Measurements from ENCODE around the gene MKLN1.

Gene MKLN1

GRCh38 chr7:131289051-131289450 lies 38.6 kb upstream of the MKLN1 start:
- ChIA-PET POLR2A (no interaction called here), CTCF (interaction anchor here (1.0 kb wide), 1 partner anchor 10 kb away, joined by 3 read pairs; no protein-coding TSS in a partner anchor)
- no peak for TF ChIP-seq CTCF (IDR thresholded peaks at IDR 0.05; ENCODE audit: control extremely low read depth, extremely low read depth, low read depth, missing control alignments)
- DNase-seq (ENCODE audit: extremely low spot score): no peak

- DNase-seq (ENCODE audit: extremely low spot score): no peak
- ChIA-PET CTCF (interaction anchor here (0.8 to 2.6 kb wide), 11 partner anchors 9 to 395 kb away, joined by 3 to 16 read pairs (median 3); no protein-coding TSS in a partner anchor), POLR2A (no interaction called here)
- no peak for TF ChIP-seq CTCF (IDR thresholded peaks at IDR 0.05; ENCODE audit: control extremely low read depth, extremely low read depth, low read depth, missing control alignments)
Observed at GRCh38 chr7:131292141-131292905, 35.4 kb upstream of the MKLN1 start.

- ChIA-PET POLR2A (no interaction called here), CTCF (interaction anchor here (0.9 to 2.6 kb wide), 8 partner anchors 9 to 396 kb away, joined by 3 to 16 read pairs (median 3); no protein-coding TSS in a partner anchor)
- no peak for DNase-seq (ENCODE audit: extremely low spot score)
- no peak for TF ChIP-seq CTCF (IDR thresholded peaks at IDR 0.05; ENCODE audit: control extremely low read depth, extremely low read depth, low read depth, missing control alignments)
Observed at GRCh38 chr7:131293018-131293417, 34.7 kb upstream of the MKLN1 start.

- ChIA-PET POLR2A (interaction anchor here (0.6 kb wide), 1 partner anchor 178 kb away, joined by 4 read pairs; no protein-coding TSS in a partner anchor), CTCF (interaction anchor here (1.3 to 2.6 kb wide), 3 partner anchors 8 to 313 kb away, joined by 3 to 16 read pairs (median 4); no protein-coding TSS in a partner anchor)
- no peak for TF ChIP-seq CTCF (IDR thresholded peaks at IDR 0.05; ENCODE audit: control extremely low read depth, extremely low read depth, low read depth, missing control alignments)
- no peak for DNase-seq (ENCODE audit: extremely low spot score)
Observed at GRCh38 chr7:131294553-131294952, 33.1 kb upstream of the MKLN1 start.

GRCh38 chr7:131298608-131298992 lies 29.1 kb upstream of the MKLN1 start:
- ChIA-PET POLR2A (no interaction called here), CTCF (interaction anchor here (1.0 to 1.3 kb wide), 3 partner anchors 9 to 25 kb away, joined by 3 read pairs; no protein-coding TSS in a partner anchor)
- TF ChIP-seq CTCF (IDR thresholded peaks at IDR 0.05; ENCODE audit: control extremely low read depth, extremely low read depth, low read depth, missing control alignments): no peak
- no peak for DNase-seq (ENCODE audit: extremely low spot score)

- no peak for TF ChIP-seq CTCF (IDR thresholded peaks at IDR 0.05; ENCODE audit: control extremely low read depth, extremely low read depth, low read depth, missing control alignments)
- DNase-seq (ENCODE audit: extremely low spot score): no peak
- POLR2A ChIA-PET: no interaction called here
- CTCF ChIA-PET: interaction anchor here (1.0 to 1.3 kb wide), 3 partner anchors 10 to 25 kb away, joined by 3 read pairs; no protein-coding TSS in a partner anchor
Observed at GRCh38 chr7:131299074-131299473, 28.6 kb upstream of the MKLN1 start.

All from GM10248 (cell line).